ENCODE data around the gene IGSF9B.

DNA sequence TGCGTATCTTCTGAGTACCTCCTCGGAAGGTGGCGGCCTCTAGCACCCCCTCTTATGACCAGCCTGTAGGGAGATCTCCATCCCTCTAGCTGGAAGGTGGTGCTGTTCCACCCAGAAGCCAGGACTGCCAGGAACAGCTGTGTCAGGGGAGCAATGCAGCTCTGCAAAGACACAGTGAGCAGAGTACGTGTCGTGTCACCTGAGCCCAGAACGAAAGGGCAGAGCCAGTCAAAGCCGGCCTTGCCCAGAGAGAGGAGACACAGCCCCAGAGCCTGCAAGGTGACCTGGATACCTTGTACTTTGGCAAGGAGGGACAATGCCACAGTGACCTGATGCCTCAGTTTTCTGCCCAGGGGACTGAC is 18.7 kb upstream of the IGSF9B start:
- TF ChIP-seq POLR2A (IDR thresholded peaks at IDR 0.05; ENCODE audit: low read depth, low read length) (no peak), POLR2AphosphoS5 (IDR thresholded peaks at IDR 0.05; ENCODE audit: low read depth, low read length) (no peak), PAX5 (IDR thresholded peaks at IDR 0.05; ENCODE audit: insufficient read depth, low read length, severe bottlenecking) (no peak), SPI1 (IDR thresholded peaks at IDR 0.05; ENCODE audit: low read depth, low read length) (no peak)

Measured in GM12891 (cell line).